HFF-Myc (cell line): ENCODE measurements around the gene LDB2.

ENCODE experiments used
- DNase-seq: peaks from one replicate; pipeline ENCODE4 v3.0.0-alpha.2; 2011; ENCODE audit warnings: low read depth; ENCODE audit errors: extremely low read depth
- H3K4me3 ChIP-seq: replicated peaks from 2 replicates; pipeline ENCODE4 v1.5.1; 2011; ENCODE audit warnings: low read depth, mild to moderate bottlenecking, control low read depth, low read length
- TF ChIP-seq, protein P1 (sequence below): IDR thresholded peaks from 2 replicates; pipeline ENCODE4 v1.5.1; 2012; ENCODE audit warnings: mild to moderate bottlenecking, low read depth, low read length, control low read depth; ENCODE audit errors: missing control alignments

Gene LDB2

DNA sequence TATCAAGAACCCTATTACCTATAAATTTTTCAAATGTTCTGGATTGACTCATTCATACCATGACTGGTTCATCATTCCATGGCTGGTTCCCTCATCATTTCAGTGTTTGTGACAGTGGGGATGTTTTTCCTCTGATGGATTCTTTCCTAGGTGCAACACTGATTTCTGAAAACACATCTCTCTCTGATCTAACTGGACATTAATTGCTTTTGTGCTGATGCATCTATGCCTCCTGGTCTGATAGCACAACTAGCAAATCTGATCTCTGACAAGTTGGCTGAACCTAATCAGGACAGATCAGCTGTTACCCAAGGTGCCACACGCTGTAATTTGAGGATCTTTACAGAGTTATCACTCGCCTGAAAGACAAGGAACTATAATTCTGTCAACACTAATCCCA lies 140.2 kb downstream of the LDB2 start:
- TF ChIP-seq, protein P1, sequence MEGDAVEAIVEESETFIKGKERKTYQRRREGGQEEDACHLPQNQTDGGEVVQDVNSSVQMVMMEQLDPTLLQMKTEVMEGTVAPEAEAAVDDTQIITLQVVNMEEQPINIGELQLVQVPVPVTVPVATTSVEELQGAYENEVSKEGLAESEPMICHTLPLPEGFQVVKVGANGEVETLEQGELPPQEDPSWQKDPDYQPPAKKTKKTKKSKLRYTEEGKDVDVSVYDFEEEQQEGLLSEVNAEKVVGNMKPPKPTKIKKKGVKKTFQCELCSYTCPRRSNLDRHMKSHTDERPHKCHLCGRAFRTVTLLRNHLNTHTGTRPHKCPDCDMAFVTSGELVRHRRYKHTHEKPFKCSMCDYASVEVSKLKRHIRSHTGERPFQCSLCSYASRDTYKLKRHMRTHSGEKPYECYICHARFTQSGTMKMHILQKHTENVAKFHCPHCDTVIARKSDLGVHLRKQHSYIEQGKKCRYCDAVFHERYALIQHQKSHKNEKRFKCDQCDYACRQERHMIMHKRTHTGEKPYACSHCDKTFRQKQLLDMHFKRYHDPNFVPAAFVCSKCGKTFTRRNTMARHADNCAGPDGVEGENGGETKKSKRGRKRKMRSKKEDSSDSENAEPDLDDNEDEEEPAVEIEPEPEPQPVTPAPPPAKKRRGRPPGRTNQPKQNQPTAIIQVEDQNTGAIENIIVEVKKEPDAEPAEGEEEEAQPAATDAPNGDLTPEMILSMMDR: no peak
- H3K4me3 ChIP-seq: no peak overlapping the region
- no peak for DNase-seq

DNA sequence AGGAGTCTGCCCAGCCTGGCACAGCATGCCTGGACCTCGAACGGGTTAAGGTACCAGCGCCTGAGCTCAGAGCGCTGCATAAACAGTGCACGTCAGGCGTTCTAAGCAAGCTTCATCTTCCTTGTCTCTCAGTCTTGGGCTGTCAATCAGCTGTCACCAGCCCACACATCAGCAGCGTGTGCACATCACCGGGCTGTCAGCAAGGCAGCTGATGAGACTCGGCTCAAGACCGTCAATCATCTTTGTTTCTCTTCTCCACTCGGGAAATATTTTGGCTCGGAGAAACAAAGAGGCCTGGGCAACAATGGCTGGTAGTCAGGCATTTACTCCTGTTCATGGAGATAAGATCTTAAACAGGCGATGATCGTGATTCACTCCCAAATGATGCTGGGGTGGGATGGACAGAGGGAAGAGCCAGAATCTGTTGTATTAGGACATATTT lies 141.3 kb downstream of the LDB2 start:
- no peak for DNase-seq

DNA sequence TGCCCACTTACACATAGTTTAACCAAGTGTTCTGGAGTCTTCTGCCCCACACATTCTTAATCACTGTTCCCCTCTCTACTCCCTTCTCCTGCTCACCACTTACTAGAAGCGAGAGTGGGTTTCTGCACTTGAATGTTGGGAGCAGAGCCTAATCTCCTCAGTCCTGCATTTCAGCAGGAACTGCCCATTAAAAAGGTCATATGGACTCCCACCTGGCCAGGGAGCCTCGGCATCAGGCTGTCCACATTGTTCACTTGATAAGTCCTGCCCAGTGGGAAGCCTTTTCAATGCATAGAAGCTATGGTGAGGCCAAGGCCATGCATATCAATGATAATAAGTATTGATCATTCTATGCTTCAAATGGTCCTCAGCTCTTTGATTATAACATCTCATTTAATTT lies 144.3 kb downstream of the LDB2 start:
- TF ChIP-seq, protein P1: no peak
- no peak for DNase-seq
- H3K4me3 ChIP-seq: no peak overlapping the region

More for the DNA sequence above, 141.3 kb downstream of the LDB2 start:
- TF ChIP-seq, protein P1: no peak
- no peak overlapping the region for H3K4me3 ChIP-seq

DNA sequence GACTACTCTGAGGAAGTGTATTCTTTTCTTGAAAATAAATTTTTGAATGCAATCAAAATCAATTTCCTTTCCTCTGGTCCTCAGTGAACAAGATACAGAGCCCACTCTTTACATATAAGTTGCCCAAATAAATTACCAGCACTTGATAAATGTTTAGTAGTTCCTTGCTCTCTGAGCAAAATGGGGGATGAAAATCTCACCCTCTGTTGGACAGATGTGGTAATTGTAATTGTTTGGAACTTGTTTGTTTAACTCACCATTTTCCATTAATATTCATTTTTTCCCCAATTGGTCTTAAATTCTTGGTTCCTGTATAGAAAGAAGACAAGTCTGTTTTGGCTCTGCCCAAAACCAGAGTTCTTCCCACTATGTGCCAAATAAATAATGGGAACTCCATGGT lies 146.3 kb downstream of the LDB2 start:
- peak; percentile 4 for DNase-seq
- TF ChIP-seq, protein P1: peak; percentile 20
- H3K4me3 ChIP-seq: no peak overlapping the region

DNA sequence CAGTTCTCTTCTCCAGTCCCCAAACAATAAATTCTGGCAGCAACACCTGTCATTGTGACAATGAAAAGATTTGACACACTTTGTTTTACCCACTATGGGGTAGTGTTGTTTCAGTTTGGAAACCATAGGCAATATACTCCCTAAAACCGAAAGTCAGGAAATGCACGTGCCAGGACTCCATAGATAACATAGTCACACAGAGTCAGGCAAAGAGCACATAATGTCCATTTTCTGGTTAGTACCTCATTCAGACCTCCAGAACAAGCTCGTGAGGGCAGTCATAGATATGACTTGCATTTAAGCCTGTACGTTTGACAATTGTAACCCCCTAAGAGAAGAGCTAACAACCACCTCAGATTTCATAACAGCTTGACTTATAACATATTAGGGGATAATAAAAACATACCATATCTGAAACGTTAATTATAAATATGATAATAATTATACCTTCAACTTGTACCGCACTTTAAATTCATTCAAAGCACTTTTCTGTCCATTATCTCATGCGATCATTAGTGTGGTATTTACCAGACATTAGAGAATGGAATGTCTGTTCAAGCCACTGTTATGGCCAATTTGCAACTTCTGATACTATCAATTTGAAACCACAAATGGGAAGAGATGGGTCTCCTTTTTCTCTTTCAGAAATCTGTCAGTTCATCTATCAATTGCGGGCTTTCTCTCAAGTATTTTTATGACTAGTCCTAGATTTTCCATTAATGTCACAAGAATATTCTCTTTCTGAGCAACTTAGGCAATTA lies 147.4 kb downstream of the LDB2 start:
- H3K4me3 ChIP-seq: no peak overlapping the region
- TF ChIP-seq, protein P1: no peak
- no peak for DNase-seq

DNA sequence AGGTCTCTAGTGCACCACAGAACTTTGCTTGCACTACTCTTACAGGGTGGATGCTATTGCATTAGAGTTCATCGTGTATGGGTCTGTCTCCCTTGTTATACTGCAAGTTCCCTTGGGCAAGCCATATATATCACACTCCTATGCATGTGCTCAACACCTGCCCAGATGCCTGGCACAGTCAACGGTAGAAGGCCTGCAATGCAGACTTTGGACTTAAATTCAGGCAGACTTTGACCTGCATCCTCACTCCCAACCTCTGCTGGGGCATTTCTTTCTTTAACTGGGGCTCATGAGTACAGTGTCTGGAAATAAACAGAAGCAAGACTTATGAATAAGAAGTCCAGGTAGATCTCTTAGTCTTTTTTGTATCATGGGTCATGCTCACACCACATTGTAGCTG lies 148.2 kb downstream of the LDB2 start:
- DNase-seq: no peak
- no peak overlapping the region for H3K4me3 ChIP-seq
- TF ChIP-seq, protein P1: no peak
